Chondrocyte (in vitro differentiated cells): ENCODE measurements around the gene THAP12. TPM values are rescaled to one million over a fixed set of nuclear protein-coding genes. Genes with fewer than 3 reads are reported as not detected.
"Not testable (repeated sequence)": the region's sequence is repeated elsewhere in the genome, so short reads cannot be mapped to it uniquely, and the experiment has no call there.

Experiments
- DNase-seq: peaks from one replicate; pipeline ENCODE4 v3.0.0; 2021; ENCODE audit warnings: mixed read lengths, low spot score
- H3K27ac Mint-ChIP-seq: one replicate; pipeline ENCODE4 v1.8.0; 2021; ENCODE audit warnings: mild to moderate bottlenecking, moderate library complexity, mixed read lengths; ENCODE audit not compliant: unreplicated experiment
- H3K27me3 Mint-ChIP-seq: 2 replicates; pipeline ENCODE4 v1.8.0; 2021; ENCODE audit warnings: low read depth, mixed read lengths
- H3K36me3 Mint-ChIP-seq: 2 replicates; pipeline ENCODE4 v1.8.0; 2021; ENCODE audit warnings: low read depth, mixed read lengths
- H3K4me1 Mint-ChIP-seq: 2 replicates; pipeline ENCODE4 v1.8.0; 2021; ENCODE audit warnings: low read depth, mild to moderate bottlenecking, mixed read lengths
- H3K4me3 Mint-ChIP-seq: one replicate; pipeline ENCODE4 v1.8.0; 2021; ENCODE audit warnings: mild to moderate bottlenecking, moderate library complexity, mixed read lengths; ENCODE audit not compliant: unreplicated experiment
- H3K9me3 Mint-ChIP-seq: 2 replicates; pipeline ENCODE4 v1.8.0; 2021; ENCODE audit warnings: low read depth, mixed read lengths
- CTCF ChIP-seq: fragments of 200-600 bp; sonication (generic); IDR thresholded peaks from 2 replicates; pipeline ENCODE4 v1.5.0; 2021; ENCODE audit warnings: antibody characterized with exemption, mild to moderate bottlenecking, moderate library complexity
- total RNA-seq: library from RNA; stranded (reverse); gene quantifications from 3 replicates; pipeline ENCODE4 v1.2.1, GENCODE V29; 2021

THAP12 gene
- total RNA-seq, 1 donor from 2014 or later: 32.8 TPM

- H3K9me3 Mint-ChIP-seq: no peaks in the 10 kb centered on the region
- peaks cover 7% of the 10 kb centered on the region for H3K4me1 Mint-ChIP-seq
- H3K36me3 Mint-ChIP-seq: no peaks in the 10 kb centered on the region
- DNase-seq: peak; percentile 37
- H3K27ac Mint-ChIP-seq: no peak overlapping the region
- no peak for TF ChIP-seq CTCF
- no peak overlapping the region for H3K4me3 Mint-ChIP-seq
- no peaks in the 10 kb centered on the region for H3K27me3 Mint-ChIP-seq
Measured at GRCh38 chr11:76329084-76329648, 51.8 kb downstream of the THAP12 start.

DNA sequence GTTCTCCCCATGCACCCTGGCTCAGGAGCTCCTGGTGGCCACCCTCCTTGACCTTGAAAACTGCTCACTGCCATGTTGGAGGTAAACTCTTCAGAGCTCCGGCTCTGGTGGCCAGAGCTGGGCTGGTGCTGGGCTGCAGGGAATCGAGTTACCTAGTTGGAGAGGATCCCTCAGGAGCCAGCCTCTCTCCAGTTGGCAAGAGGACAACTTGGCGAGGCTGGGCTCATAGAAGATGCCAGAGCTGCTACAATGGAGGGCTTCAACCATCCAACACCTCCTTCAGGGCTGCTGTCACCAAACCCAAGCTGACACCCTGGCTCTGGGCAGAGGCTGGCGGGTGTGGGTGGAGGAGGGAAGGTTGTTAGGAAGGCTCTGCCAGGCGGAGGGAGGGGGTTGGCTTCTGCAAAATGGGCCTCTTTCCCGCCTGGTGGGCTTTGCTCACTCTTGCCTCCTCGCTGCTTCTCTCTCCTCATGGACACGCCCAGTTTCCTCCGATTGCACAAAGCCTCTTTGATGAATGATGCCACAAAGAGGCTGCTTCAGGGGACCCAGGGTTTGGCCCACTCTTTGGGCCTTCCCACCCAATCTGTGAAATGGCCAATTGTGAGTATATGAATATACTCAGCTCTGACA is 53.1 kb downstream of the THAP12 start:
- Mint-ChIP-seq H3K27me3 (peaks cover 2% of the 10 kb centered on the region), H3K36me3 (no peaks in the 10 kb centered on the region), H3K27ac (no peak overlapping the region), H3K9me3 (no peaks in the 10 kb centered on the region), H3K4me1 (peaks cover 10% of the 10 kb centered on the region), H3K4me3 (no peak overlapping the region)
- TF ChIP-seq CTCF: no peak
- peak; percentile 53 for DNase-seq

- DNase-seq: peak; percentile 17
Measured at GRCh38 chr11:76327202-76327601, 53.7 kb downstream of the THAP12 start.

DNA sequence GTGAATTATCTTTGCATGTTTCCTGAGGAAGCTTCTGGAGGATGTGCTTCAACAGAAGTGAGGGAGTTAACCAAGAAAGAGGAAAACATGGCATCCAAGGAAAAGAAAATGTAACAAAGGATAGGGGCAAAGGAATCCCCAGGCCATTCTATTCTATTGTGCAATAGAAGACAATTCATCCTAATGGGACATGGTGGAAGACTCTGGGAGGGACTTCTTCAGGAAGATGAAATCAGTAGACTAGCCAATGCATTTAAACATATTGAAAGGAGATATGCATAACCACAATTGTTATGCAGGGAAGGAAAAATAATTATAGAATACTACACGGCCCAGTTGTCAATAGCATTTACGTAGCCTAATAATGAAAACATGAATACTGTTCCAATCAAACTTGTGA is 55.7 kb downstream of the THAP12 start:
- no peak for DNase-seq
- Mint-ChIP-seq H3K36me3 (no peaks in the 10 kb centered on the region), H3K27ac (no peak overlapping the region), H3K4me3 (no peak overlapping the region), H3K9me3 (no peaks in the 10 kb centered on the region), H3K27me3 (peaks cover 14% of the 10 kb centered on the region), H3K4me1 (peaks cover 10% of the 10 kb centered on the region)
- TF ChIP-seq CTCF: no peak

More at GRCh38 chr11:76327202-76327601, 53.7 kb downstream of the THAP12 start:
- Mint-ChIP-seq H3K4me1 (peaks cover 10% of the 10 kb centered on the region), H3K4me3 (no peak overlapping the region), H3K36me3 (no peaks in the 10 kb centered on the region), H3K27ac (no peak overlapping the region), H3K9me3 (no peaks in the 10 kb centered on the region), H3K27me3 (peaks cover 2% of the 10 kb centered on the region)
- no peak for TF ChIP-seq CTCF

GRCh38 chr11:76323804-76324203 is 57.1 kb downstream of the THAP12 start:
- DNase-seq: peak; percentile 38
- Mint-ChIP-seq H3K9me3 (no peaks in the 10 kb centered on the region), H3K27ac (no peak overlapping the region), H3K4me3 (no peak overlapping the region), H3K4me1 (peaks cover 4% of the 10 kb centered on the region), H3K27me3 (peaks cover 16% of the 10 kb centered on the region), H3K36me3 (no peaks in the 10 kb centered on the region)
- no peak for TF ChIP-seq CTCF

GRCh38 chr11:76323375-76323774 is 57.6 kb downstream of the THAP12 start:
- H3K27ac Mint-ChIP-seq, H3K4me1 Mint-ChIP-seq, H3K9me3 Mint-ChIP-seq, DNase-seq, H3K36me3 Mint-ChIP-seq, H3K4me3 Mint-ChIP-seq: not testable (repeated sequence)
- H3K27me3 Mint-ChIP-seq: peaks cover 16% of the 10 kb centered on the region
